Measurements from ENCODE around the gene AIFM3. TPM values are rescaled to one million over a fixed set of nuclear protein-coding genes. Genes with fewer than 3 reads are reported as not detected.
"Not testable (repeated sequence)": the region's sequence is repeated elsewhere in the genome, so short reads cannot be mapped to it uniquely, and the experiment has no call there.

AIFM3 gene
- total and polyA plus RNA-seq, 2 experiments from 2014 or later: 0.45 to 1.5 TPM

DNA sequence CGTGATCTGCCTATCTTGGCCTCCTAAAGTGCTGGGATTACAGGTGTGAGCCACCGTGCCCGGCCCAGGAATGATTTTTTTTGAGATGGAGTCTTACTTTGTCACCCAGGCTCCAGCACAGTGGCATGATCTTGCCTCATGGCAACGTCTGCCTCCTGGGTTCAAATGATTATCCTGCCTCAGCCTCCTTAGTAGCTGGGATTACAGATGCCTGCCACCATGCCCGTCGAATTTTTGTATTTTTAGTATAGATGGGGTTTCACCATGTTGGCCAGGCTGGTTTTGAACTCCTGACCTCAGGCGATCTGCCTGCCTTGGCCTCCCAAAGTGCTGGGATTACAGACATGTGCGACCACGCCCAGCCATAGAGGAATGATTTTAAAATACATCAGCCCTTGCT is 32.0 kb upstream of the AIFM3 start:
- H3K4me2 ChIP-seq; H3K27me3 Mint-ChIP-seq (ENCODE audit: insufficient read depth, low read depth, poor library complexity); H3K4me1 Mint-ChIP-seq; H3K27me3 ChIP-seq (ENCODE audit: insufficient read depth); H2AFZ ChIP-seq; H3K4me1 ChIP-seq (ENCODE audit: insufficient read depth); H3K9me3 Mint-ChIP-seq; H3K9me2 ChIP-seq (ENCODE audit: insufficient read depth); H3K4me3 Mint-ChIP-seq; H3K27ac Mint-ChIP-seq; ATAC-seq; H3F3A ChIP-seq (replicated peaks; ENCODE audit: low read depth); H3K4me3 ChIP-seq; DNase-seq (ENCODE audit: low spot score): not testable (repeated sequence)
- H3K36me3 Mint-ChIP-seq (ENCODE audit: low read depth): peaks cover 49% of the 10 kb centered on the region
- Histone ChIP-seq H3K36me3 (ENCODE audit: insufficient read depth) (peaks cover 25% of the 10 kb centered on the region), H3K27ac (ENCODE audit: low read depth) (0 out of 2 replicates have a peak overlapping the region, but pooled peaks have one; percentile 55), H4K20me1 (replicated peaks; ENCODE audit: insufficient read depth) (peaks cover 94% of the 10 kb centered on the region), H3K79me2 (replicated peaks; ENCODE audit: insufficient read depth) (peaks cover 100% of the 10 kb centered on the region)

GRCh38 chr22:20935780-20936539 is 31.1 kb upstream of the AIFM3 start:
- H3K4me2 ChIP-seq; H3K4me3 ChIP-seq; H3K27me3 Mint-ChIP-seq (ENCODE audit: insufficient read depth, low read depth, poor library complexity); ATAC-seq; H3K27me3 ChIP-seq (ENCODE audit: insufficient read depth); H3K27ac ChIP-seq (ENCODE audit: low read depth); H2AFZ ChIP-seq; H3K4me3 Mint-ChIP-seq; DNase-seq (ENCODE audit: low spot score); H3K9me3 Mint-ChIP-seq; H3F3A ChIP-seq (replicated peaks; ENCODE audit: low read depth); H3K9me2 ChIP-seq (ENCODE audit: insufficient read depth): not testable (repeated sequence)
- peaks cover 49% of the 10 kb centered on the region for H3K36me3 Mint-ChIP-seq (ENCODE audit: low read depth)
- H3K4me1 Mint-ChIP-seq: peaks cover 10% of the 10 kb centered on the region; the same call in 2 of the 3 replicates
- peaks cover 100% of the 10 kb centered on the region for H3K79me2 ChIP-seq (replicated peaks; ENCODE audit: insufficient read depth)
- peak overlapping the region; percentile 53; the same call in 1 of the 2 replicates for H3K27ac Mint-ChIP-seq
- H4K20me1 ChIP-seq (replicated peaks; ENCODE audit: insufficient read depth): peaks cover 94% of the 10 kb centered on the region
- H3K36me3 ChIP-seq (ENCODE audit: insufficient read depth): peaks cover 25% of the 10 kb centered on the region
- peaks cover 11% of the 10 kb centered on the region for H3K4me1 ChIP-seq (ENCODE audit: insufficient read depth)

- Histone ChIP-seq H3K79me2 (replicated peaks; ENCODE audit: insufficient read depth) (peaks cover 100% of the 10 kb centered on the region), H3K4me1 (ENCODE audit: insufficient read depth) (peaks cover 18% of the 10 kb centered on the region), H3K9me2 (ENCODE audit: insufficient read depth) (peaks cover 2% of the 10 kb centered on the region; the same call in 1 of the 2 replicates), H2AFZ (no peak overlapping the region), H3K27ac (ENCODE audit: low read depth) (0 out of 2 replicates have a peak overlapping the region, but pooled peaks have one; percentile 66), H4K20me1 (replicated peaks; ENCODE audit: insufficient read depth) (peaks cover 92% of the 10 kb centered on the region), H3K4me3 (no peak overlapping the region), H3K27me3 (ENCODE audit: insufficient read depth) (no peaks in the 10 kb centered on the region), H3K4me2 (no peak overlapping the region), H3K36me3 (ENCODE audit: insufficient read depth) (peaks cover 25% of the 10 kb centered on the region), H3F3A (replicated peaks; ENCODE audit: low read depth) (0 out of 2 replicates have a peak, but pooled peaks cover 3% of the 10 kb centered on the region)
- DNase-seq (ENCODE audit: low spot score): no peak
- ATAC-seq: peak; percentile 52
- Mint-ChIP-seq H3K36me3 (ENCODE audit: low read depth) (peaks cover 48% of the 10 kb centered on the region), H3K27me3 (ENCODE audit: insufficient read depth, low read depth, poor library complexity) (peaks cover 7% of the 10 kb centered on the region), H3K9me3 (no peaks in the 10 kb centered on the region), H3K27ac (no peak overlapping the region), H3K4me3 (no peak overlapping the region), H3K4me1 (peaks cover 10% of the 10 kb centered on the region; the same call in 2 of the 3 replicates)
- TF ChIP-seq POLR2AphosphoS5 (IDR thresholded peaks at IDR 0.05; ENCODE audit: low read depth) (no peak), EZH2phosphoT487 (IDR thresholded peaks at IDR 0.05; ENCODE audit: unreplicated experiment) (no peak), JUNB (IDR thresholded peaks at IDR 0.05; ENCODE audit: unreplicated experiment) (no peak), STAT1 (IDR thresholded peaks at IDR 0.05; ENCODE audit: unreplicated experiment) (no peak), ZNF114 (CRISPR knock-in tag; IDR thresholded peaks at IDR 0.05) (no peak), REST (IDR thresholded peaks at IDR 0.05; ENCODE audit: unreplicated experiment) (no peak), ZNF331 (CRISPR knock-in tag; IDR thresholded peaks at IDR 0.05; ENCODE audit: low read depth) (no peak)
- TF ChIP-seq, protein P1, sequence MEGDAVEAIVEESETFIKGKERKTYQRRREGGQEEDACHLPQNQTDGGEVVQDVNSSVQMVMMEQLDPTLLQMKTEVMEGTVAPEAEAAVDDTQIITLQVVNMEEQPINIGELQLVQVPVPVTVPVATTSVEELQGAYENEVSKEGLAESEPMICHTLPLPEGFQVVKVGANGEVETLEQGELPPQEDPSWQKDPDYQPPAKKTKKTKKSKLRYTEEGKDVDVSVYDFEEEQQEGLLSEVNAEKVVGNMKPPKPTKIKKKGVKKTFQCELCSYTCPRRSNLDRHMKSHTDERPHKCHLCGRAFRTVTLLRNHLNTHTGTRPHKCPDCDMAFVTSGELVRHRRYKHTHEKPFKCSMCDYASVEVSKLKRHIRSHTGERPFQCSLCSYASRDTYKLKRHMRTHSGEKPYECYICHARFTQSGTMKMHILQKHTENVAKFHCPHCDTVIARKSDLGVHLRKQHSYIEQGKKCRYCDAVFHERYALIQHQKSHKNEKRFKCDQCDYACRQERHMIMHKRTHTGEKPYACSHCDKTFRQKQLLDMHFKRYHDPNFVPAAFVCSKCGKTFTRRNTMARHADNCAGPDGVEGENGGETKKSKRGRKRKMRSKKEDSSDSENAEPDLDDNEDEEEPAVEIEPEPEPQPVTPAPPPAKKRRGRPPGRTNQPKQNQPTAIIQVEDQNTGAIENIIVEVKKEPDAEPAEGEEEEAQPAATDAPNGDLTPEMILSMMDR (conservative IDR thresholded peaks at IDR 0.05; ENCODE audit: low read depth in 2 of 2): no peak
Measured at GRCh38 chr22:20937031-20937793, 29.8 kb upstream of the AIFM3 start.
